Fibroblast of pulmonary artery (primary cell): ENCODE results near the gene CEACAM6.
"Not testable (repeated sequence)": the region's sequence is repeated elsewhere in the genome, so short reads cannot be mapped to it uniquely, and the experiment has no call there.

Experiments used
- DNase-seq: peaks from one replicate; pipeline ENCODE4 v3.0.0-alpha.2; 2010; ENCODE audit warnings: low read depth
- H3K4me3 ChIP-seq: replicated peaks from 2 replicates; pipeline ENCODE4 v1.5.1; 2011; ENCODE audit warnings: low read depth, mild to moderate bottlenecking, control low read depth, low read length, moderate library complexity
- TF ChIP-seq, protein P1 (sequence below): IDR thresholded peaks from 2 replicates; pipeline ENCODE4 v1.5.1; 2011; ENCODE audit warnings: mild to moderate bottlenecking, control low read depth, low read length, inconsistent platforms; ENCODE audit errors: missing control alignments

Gene CEACAM6

GRCh38 chr19:41755328-41755913, at the start of gene CEACAM6:
Gene CEACAM6, plus strand, starts transcription at chr19:41755530. Its CDS starts 109 bp downstream, at chr19:41755639.
- no peak within 1 kb of the TSS for H3K4me3 ChIP-seq
- no peak for DNase-seq
- TF ChIP-seq, protein P1, sequence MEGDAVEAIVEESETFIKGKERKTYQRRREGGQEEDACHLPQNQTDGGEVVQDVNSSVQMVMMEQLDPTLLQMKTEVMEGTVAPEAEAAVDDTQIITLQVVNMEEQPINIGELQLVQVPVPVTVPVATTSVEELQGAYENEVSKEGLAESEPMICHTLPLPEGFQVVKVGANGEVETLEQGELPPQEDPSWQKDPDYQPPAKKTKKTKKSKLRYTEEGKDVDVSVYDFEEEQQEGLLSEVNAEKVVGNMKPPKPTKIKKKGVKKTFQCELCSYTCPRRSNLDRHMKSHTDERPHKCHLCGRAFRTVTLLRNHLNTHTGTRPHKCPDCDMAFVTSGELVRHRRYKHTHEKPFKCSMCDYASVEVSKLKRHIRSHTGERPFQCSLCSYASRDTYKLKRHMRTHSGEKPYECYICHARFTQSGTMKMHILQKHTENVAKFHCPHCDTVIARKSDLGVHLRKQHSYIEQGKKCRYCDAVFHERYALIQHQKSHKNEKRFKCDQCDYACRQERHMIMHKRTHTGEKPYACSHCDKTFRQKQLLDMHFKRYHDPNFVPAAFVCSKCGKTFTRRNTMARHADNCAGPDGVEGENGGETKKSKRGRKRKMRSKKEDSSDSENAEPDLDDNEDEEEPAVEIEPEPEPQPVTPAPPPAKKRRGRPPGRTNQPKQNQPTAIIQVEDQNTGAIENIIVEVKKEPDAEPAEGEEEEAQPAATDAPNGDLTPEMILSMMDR, result no peak

- no peak overlapping the region for H3K4me3 ChIP-seq
- TF ChIP-seq, protein P1, result peak; percentile 47
- peak; percentile 9 for DNase-seq
Measured at GRCh38 chr19:41706741-41707501, 48.4 kb upstream of the CEACAM6 start.

GRCh38 chr19:41707502-41707812, 47.9 kb upstream of the CEACAM6 start:
- no peak overlapping the region for H3K4me3 ChIP-seq
- TF ChIP-seq, protein P1, result no peak
- DNase-seq, result no peak

DNA sequence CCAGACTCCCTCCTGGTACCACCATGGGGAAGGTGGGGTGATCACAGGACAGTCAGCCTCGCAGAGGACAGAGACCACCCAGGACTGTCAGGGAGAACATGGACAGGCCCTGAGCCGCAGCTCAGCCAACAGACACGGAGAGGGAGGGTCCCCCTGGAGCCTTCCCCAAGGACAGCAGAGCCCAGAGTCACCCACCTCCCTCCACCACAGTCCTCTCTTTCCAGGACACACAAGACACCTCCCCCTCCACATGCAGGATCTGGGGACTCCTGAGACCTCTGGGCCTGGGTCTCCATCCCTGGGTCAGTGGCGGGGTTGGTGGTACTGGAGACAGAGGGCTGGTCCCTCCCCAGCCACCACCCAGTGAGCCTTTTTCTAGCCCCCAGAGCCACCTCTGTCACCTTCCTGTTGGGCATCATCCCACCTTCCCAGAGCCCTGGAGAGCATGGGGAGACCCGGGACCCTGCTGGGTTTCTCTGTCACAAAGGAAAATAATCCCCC, 47.4 kb upstream of the CEACAM6 start:
- no peak overlapping the region for H3K4me3 ChIP-seq
- DNase-seq, result no peak
- TF ChIP-seq, protein P1, result no peak

DNA sequence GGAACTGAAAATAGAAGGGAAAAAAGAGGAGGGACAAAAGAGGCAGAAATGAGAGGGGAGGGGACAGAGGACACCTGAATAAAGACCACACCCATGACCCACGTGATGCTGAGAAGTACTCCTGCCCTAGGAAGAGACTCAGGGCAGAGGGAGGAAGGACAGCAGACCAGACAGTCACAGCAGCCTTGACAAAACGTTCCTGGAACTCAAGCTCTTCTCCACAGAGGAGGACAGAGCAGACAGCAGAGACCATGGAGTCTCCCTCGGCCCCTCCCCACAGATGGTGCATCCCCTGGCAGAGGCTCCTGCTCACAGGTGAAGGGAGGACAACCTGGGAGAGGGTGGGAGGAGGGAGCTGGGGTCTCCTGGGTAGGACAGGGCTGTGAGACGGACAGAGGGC, 46.8 kb upstream of the CEACAM6 start, which contains the start of gene CEACAM5:
Gene CEACAM5 (plus strand): TSS at position 146 of the 400 bp plus-strand sequence. CDS start 106 bp downstream, at position 252.
- TF ChIP-seq, protein P1, result no peak
- no peak for DNase-seq
- H3K4me3 ChIP-seq, result no peak within 1 kb of the TSS

DNA sequence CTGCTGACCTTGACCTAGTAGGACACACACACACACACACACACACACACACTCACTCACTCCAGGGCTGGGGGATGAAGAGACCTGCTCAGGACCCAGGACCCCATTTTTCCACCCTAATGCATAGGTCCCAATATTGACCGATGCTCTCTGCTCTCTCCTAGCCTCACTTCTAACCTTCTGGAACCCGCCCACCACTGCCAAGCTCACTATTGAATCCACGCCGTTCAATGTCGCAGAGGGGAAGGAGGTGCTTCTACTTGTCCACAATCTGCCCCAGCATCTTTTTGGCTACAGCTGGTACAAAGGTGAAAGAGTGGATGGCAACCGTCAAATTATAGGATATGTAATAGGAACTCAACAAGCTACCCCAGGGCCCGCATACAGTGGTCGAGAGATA, 45.8 kb upstream of the CEACAM6 start:
- not testable (repeated sequence) for DNase-seq, H3K4me3 ChIP-seq

DNA sequence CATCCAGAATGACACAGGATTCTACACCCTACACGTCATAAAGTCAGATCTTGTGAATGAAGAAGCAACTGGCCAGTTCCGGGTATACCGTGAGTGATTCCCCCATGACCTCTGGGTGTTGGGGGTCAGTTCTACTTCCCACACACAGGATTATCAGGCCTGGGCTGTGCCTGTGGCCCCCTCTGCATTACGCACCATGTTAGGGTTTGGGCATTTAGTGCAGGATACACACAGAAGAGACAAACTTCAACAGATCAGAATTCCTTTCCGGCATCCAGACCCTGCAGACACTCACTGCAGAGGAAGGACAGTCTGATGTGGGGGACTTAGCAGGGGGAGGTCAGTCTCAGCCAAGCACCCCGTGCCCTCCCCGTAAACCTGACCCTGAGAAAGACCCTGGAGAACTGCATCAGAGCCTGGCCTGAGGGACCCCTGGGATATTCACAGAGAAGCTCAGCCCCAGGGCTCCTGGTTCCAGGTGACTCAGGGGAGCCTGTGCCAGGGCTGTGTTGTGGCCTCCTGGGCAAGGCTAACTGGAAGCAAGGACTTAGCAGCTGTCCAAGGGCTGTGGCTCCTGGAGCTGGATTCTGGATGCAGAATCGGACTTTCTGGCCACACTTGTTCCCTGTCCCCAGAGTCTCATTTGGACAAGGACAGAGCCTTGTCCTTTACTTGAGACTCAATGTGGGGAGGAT, 45.2 kb upstream of the CEACAM6 start:
- TF ChIP-seq, protein P1, result no peak
- DNase-seq, result no peak
- H3K4me3 ChIP-seq, result no peak overlapping the region
